ENCODE measurements around the gene ZMIZ1.
A peak's percentile ranks its signal among the peaks of the same experiment; 100 is the strongest.

ZMIZ1 gene

DNA sequence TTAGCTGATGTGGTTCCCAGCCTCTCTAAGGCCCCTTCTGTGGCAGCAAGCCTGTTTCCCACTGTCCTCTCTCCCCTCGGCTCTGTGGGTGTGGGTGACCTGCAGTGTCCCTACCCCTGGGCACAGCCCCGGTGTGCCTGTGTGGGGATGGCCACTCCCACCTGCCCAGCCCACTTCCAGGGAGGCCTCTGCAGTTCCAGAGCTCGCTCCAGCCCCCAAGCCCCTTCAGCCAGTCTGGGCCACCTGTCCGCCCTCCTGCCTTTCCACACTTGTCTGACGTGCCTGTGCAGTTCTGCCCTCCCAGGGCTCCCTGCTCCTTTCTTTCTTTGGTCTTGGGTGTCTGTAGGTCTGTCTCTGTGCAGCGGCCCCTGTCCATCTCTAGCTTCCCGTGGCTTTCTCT lies 151.5 kb downstream of the ZMIZ1 start:
- no peaks in the 10 kb centered on the region for H3K27me3 ChIP-seq (ENCODE audit: insufficient read depth, insufficient read length)
- H3K9me3 ChIP-seq (ENCODE audit: insufficient read depth, low read length) = no peaks in the 10 kb centered on the region
- no peak overlapping the region for H3K9ac ChIP-seq (ENCODE audit: insufficient read length, low read depth)
- DNase-seq (ENCODE audit: low read depth, low spot score) = no peak
- peaks cover 72% of the 10 kb centered on the region for H3K36me3 ChIP-seq (ENCODE audit: insufficient read depth, insufficient read length, low read length)
- TF ChIP-seq SUZ12 (IDR thresholded peaks at IDR 0.05; ENCODE audit: extremely low read depth, insufficient read depth, insufficient read length) (no peak), YY1 (IDR thresholded peaks at IDR 0.05; ENCODE audit: insufficient read depth, insufficient read length) (no peak), ZNF274 (IDR thresholded peaks at IDR 0.05; ENCODE audit: low read depth, low read length) (no peak)
- no peak overlapping the region for H3K4me3 ChIP-seq (ENCODE audit: insufficient read length, low read depth)
- peaks cover 15% of the 10 kb centered on the region for H3K4me1 ChIP-seq (ENCODE audit: insufficient read depth, insufficient read length)

GRCh38 chr10:79221110-79222051 lies 152.6 kb downstream of the ZMIZ1 start:
- peaks cover 15% of the 10 kb centered on the region for H3K4me1 ChIP-seq (ENCODE audit: insufficient read depth, insufficient read length)
- peaks cover 70% of the 10 kb centered on the region for H3K36me3 ChIP-seq (ENCODE audit: insufficient read depth, insufficient read length, low read length)
- H3K27me3 ChIP-seq (ENCODE audit: insufficient read depth, insufficient read length) = no peaks in the 10 kb centered on the region
- peak overlapping the region; percentile 2 for H3K9ac ChIP-seq (ENCODE audit: insufficient read length, low read depth)
- H3K9me3 ChIP-seq (ENCODE audit: insufficient read depth, low read length) = no peaks in the 10 kb centered on the region
- no peak for DNase-seq (ENCODE audit: low read depth, low spot score)
- no peak overlapping the region for H3K4me3 ChIP-seq (ENCODE audit: insufficient read length, low read depth)
- TF ChIP-seq ZNF274 (IDR thresholded peaks at IDR 0.05; ENCODE audit: low read depth, low read length) (no peak), SUZ12 (IDR thresholded peaks at IDR 0.05; ENCODE audit: extremely low read depth, insufficient read depth, insufficient read length) (no peak), YY1 (IDR thresholded peaks at IDR 0.05; ENCODE audit: insufficient read depth, insufficient read length) (no peak)

- TF ChIP-seq YY1 (IDR thresholded peaks at IDR 0.05; ENCODE audit: insufficient read depth, insufficient read length) (no peak), SUZ12 (IDR thresholded peaks at IDR 0.05; ENCODE audit: extremely low read depth, insufficient read depth, insufficient read length) (no peak), ZNF274 (IDR thresholded peaks at IDR 0.05; ENCODE audit: low read depth, low read length) (no peak)
- H3K36me3 ChIP-seq (ENCODE audit: insufficient read depth, insufficient read length, low read length) = peaks cover 72% of the 10 kb centered on the region
- H3K9me3 ChIP-seq (ENCODE audit: insufficient read depth, low read length) = no peaks in the 10 kb centered on the region
- DNase-seq (ENCODE audit: low read depth, low spot score) = no peak
- H3K4me1 ChIP-seq (ENCODE audit: insufficient read depth, insufficient read length) = peaks cover 15% of the 10 kb centered on the region
- H3K4me3 ChIP-seq (ENCODE audit: insufficient read length, low read depth) = no peak overlapping the region
- no peaks in the 10 kb centered on the region for H3K27me3 ChIP-seq (ENCODE audit: insufficient read depth, insufficient read length)
- H3K9ac ChIP-seq (ENCODE audit: insufficient read length, low read depth) = no peak overlapping the region
Measured at GRCh38 chr10:79222186-79222585, 153.4 kb downstream of the ZMIZ1 start.

DNA sequence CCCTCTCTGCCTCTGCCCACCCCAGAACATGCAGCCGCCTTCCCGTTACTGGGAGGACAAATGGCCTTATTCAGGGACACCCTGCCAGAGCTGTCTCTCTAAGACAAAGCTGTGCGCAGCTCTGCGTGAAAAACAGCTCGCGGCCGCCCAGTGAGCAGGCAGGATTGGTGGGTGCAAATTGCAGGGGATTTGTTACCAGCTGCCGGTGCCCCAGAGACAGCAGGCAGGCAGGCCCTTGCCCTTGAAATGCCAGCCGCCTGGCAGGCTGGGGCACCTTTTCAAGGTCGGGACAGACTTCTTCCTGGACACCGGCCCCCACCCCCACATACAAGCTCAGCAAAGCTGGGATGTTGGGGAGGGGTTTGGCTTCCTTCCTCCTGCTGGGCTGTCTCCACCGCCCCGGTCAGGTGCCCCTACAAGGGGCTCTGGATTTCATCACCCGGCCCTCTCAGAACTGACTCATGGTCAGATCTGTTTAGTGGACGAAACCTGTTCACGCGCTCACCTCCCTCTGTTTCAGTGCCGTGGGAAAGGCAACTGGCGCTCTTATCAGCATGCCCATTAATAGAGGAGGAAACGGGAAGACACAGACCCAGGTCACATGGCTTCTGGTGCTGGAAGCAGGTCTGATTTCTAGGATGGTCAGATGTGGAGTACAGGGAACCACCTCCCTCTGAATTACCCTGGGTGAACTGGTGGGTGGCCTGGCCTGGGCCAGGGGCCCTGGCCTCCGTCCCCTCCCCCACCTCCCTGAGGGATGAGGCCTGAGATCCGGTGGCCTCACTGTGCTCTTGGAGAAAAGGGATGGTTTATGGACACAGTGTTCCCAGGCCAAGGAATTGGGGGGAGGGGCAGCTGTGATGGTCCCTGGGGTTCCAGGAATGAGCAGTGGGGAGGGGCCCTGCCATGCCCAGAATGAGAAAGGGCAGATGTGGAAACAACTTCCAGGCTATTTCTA lies 154.6 kb downstream of the ZMIZ1 start:
- DNase-seq (ENCODE audit: low read depth, low spot score) = no peak
- TF ChIP-seq SUZ12 (IDR thresholded peaks at IDR 0.05; ENCODE audit: extremely low read depth, insufficient read depth, insufficient read length) = no peak
- no peak for TF ChIP-seq ZNF274 (IDR thresholded peaks at IDR 0.05; ENCODE audit: low read depth, low read length)
- no peak for TF ChIP-seq YY1 (IDR thresholded peaks at IDR 0.05; ENCODE audit: insufficient read depth, insufficient read length)
- Histone ChIP-seq H3K9me3 (ENCODE audit: insufficient read depth, low read length) (no peaks in the 10 kb centered on the region), H3K27me3 (ENCODE audit: insufficient read depth, insufficient read length) (no peaks in the 10 kb centered on the region), H3K36me3 (ENCODE audit: insufficient read depth, insufficient read length, low read length) (peaks cover 75% of the 10 kb centered on the region), H3K4me3 (ENCODE audit: insufficient read length, low read depth) (no peak overlapping the region), H3K4me1 (ENCODE audit: insufficient read depth, insufficient read length) (peaks cover 16% of the 10 kb centered on the region), H3K9ac (ENCODE audit: insufficient read length, low read depth) (no peak overlapping the region)

DNA sequence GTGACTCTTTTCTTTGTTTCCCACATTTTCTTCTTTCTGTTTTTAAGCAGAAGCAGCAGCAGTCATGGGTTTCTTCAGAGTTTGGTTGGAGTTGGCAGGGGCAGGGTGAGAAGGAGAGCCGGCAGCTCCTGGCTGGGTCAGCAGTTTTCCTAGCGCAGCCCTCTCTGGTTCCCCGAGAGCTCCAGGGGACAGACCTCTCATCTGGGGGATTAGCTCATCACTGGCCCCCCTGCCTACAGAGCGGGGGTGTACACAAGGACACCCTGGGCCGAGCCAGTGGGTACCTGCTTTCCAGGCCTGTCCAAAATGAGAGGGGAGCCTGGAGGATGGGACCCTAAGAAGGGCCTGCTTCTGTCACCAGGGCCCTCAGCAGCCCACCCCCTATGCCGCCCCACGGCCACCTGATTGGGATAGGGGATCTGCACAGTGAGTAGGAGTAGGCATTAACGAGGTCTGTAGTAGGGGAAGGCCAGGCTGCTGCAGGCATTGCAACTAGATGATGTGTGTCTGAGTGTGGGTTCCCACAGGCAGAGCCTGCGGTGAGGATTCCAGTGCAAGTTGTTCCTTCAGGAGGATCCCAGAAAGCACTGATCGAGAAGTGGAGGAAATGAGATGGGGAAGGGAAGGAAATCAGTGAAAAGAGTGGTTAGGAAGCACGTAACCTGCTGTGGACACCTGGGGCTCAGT lies 155.6 kb downstream of the ZMIZ1 start:
- DNase-seq (ENCODE audit: low read depth, low spot score) = no peak
- peaks cover 22% of the 10 kb centered on the region for H3K4me1 ChIP-seq (ENCODE audit: insufficient read depth, insufficient read length)
- peaks cover 78% of the 10 kb centered on the region for H3K36me3 ChIP-seq (ENCODE audit: insufficient read depth, insufficient read length, low read length)
- TF ChIP-seq SUZ12 (IDR thresholded peaks at IDR 0.05; ENCODE audit: extremely low read depth, insufficient read depth, insufficient read length) (no peak), YY1 (IDR thresholded peaks at IDR 0.05; ENCODE audit: insufficient read depth, insufficient read length) (no peak), ZNF274 (IDR thresholded peaks at IDR 0.05; ENCODE audit: low read depth, low read length) (no peak)
- no peaks in the 10 kb centered on the region for H3K27me3 ChIP-seq (ENCODE audit: insufficient read depth, insufficient read length)
- no peak overlapping the region for H3K9ac ChIP-seq (ENCODE audit: insufficient read length, low read depth)
- H3K9me3 ChIP-seq (ENCODE audit: insufficient read depth, low read length) = no peaks in the 10 kb centered on the region
- no peak overlapping the region for H3K4me3 ChIP-seq (ENCODE audit: insufficient read length, low read depth)

DNA sequence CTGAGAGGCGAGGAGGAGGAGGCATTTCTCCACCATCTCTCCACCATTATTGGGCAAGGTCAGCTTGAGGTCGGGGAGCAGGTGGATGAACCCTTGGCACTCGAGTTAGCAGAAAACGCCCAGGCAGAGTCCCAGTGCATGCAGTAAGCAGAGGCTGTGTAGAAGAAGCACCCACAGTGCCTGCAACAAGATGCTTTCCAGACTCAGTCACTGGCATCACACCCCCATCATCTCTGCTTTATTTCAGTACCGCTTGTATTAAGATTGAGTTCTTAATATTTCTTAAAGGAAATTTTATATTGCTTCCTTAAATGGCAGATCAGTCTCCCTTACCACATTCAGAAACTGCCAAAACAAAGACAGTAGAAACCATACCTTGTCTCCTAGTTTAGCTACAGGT lies 156.2 kb downstream of the ZMIZ1 start:
- Histone ChIP-seq H3K36me3 (ENCODE audit: insufficient read depth, insufficient read length, low read length) (peaks cover 81% of the 10 kb centered on the region), H3K9me3 (ENCODE audit: insufficient read depth, low read length) (no peaks in the 10 kb centered on the region), H3K4me3 (ENCODE audit: insufficient read length, low read depth) (no peak overlapping the region), H3K27me3 (ENCODE audit: insufficient read depth, insufficient read length) (no peaks in the 10 kb centered on the region), H3K4me1 (ENCODE audit: insufficient read depth, insufficient read length) (peaks cover 25% of the 10 kb centered on the region), H3K9ac (ENCODE audit: insufficient read length, low read depth) (no peak overlapping the region)
- no peak for DNase-seq (ENCODE audit: low read depth, low spot score)
- TF ChIP-seq ZNF274 (IDR thresholded peaks at IDR 0.05; ENCODE audit: low read depth, low read length) (no peak), SUZ12 (IDR thresholded peaks at IDR 0.05; ENCODE audit: extremely low read depth, insufficient read depth, insufficient read length) (no peak), YY1 (IDR thresholded peaks at IDR 0.05; ENCODE audit: insufficient read depth, insufficient read length) (no peak)

Data from NT2/D1 (cell line).